ENCODE data around the gene IGFBP4. TPM values are rescaled to one million over a fixed set of nuclear protein-coding genes. Genes with fewer than 3 reads are reported as not detected.

IGFBP4 gene
- total RNA-seq, 4 donors from 2014 or later = 234 to 334 (median 274) TPM

DNA sequence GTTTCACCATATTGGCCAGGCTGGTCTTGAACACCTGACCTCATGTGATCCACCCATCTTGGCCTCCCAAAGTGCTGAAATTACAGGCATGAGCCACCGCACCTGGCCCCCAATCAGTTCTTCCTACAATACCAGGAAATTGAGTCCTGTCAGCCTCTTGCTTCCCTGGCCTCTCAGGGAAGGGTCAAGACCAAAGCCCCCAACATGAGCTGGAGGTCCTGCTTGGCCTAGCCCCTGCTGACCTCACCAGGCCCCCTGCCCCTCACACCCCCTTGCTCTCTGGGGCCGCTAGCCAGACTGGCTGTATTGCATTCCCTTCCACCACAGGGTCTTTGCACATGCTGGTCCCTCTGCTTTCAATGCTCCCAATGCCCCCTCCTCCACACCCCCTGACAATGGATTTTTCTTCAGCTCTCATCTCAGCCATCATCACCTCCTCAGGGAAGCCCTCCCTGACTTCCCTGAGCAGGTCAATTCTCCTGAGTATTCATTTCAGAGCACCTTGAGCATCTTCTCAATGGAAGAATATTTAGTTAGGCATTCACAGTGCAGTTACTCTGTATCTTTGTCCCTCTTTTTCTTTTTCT lies 24.1 kb downstream of the IGFBP4 start:
- intact Hi-C loops (cut with DNase I) = no loop called here
- WGBS, 2 donors = 89 to 97% methylated on average over 2 of the region's 2 CpGs

DNA sequence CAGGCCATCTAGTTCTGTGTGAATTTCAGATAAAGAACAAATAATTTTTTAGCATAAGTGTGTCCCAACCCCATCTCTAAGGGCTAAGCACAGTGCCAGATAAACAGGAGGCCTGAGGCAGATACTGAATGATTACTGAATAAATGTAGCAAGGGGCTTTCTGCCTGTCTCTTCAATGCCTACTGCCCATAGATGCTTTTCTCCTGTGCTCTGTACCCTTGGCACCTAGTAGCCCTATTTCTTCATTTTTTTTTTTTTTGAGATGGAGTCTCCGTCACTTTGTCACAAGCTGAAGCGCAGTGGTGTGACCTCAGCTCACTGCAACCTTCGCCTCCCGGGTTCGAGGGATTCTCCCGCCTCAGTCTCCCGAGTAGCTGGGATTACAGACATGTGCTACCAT lies 25.3 kb downstream of the IGFBP4 start:
- Histone ChIP-seq H3K27ac (no peak overlapping the region), H3K4me1 (peaks cover 4 to 8% of the 10 kb centered on the region in 2 donors), H3K36me3 (no peaks in the 10 kb centered on the region), H3K27me3 (no peaks in the 10 kb centered on the region), H3K9me3 (no peaks in the 10 kb centered on the region), H3K4me3 (replicated peaks in 1 of 3) (no peak overlapping the region)
- no peak for TF ChIP-seq POLR2A (IDR thresholded peaks at IDR 0.05)
- TF ChIP-seq, protein P1, sequence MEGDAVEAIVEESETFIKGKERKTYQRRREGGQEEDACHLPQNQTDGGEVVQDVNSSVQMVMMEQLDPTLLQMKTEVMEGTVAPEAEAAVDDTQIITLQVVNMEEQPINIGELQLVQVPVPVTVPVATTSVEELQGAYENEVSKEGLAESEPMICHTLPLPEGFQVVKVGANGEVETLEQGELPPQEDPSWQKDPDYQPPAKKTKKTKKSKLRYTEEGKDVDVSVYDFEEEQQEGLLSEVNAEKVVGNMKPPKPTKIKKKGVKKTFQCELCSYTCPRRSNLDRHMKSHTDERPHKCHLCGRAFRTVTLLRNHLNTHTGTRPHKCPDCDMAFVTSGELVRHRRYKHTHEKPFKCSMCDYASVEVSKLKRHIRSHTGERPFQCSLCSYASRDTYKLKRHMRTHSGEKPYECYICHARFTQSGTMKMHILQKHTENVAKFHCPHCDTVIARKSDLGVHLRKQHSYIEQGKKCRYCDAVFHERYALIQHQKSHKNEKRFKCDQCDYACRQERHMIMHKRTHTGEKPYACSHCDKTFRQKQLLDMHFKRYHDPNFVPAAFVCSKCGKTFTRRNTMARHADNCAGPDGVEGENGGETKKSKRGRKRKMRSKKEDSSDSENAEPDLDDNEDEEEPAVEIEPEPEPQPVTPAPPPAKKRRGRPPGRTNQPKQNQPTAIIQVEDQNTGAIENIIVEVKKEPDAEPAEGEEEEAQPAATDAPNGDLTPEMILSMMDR (IDR thresholded peaks at IDR 0.05) = no peak
- WGBS, 2 donors = 94 to 96% methylated on average over 7 of the region's 7 CpGs
- DNase-seq = no peak
- intact Hi-C loops (cut with DNase I) = no loop called here

More for the DNA sequence above, 24.1 kb downstream of the IGFBP4 start:
- Histone ChIP-seq H3K27me3 (no peaks in the 10 kb centered on the region), H3K36me3 (no peaks in the 10 kb centered on the region), H3K9me3 (no peaks in the 10 kb centered on the region), H3K27ac (no peak overlapping the region), H3K4me1 (peaks cover 3 to 10% of the 10 kb centered on the region in 2 donors), H3K4me3 (replicated peaks in 1 of 3) (no peak overlapping the region)
- DNase-seq = no peak
- TF ChIP-seq POLR2A (IDR thresholded peaks at IDR 0.05) = no peak
- TF ChIP-seq, protein P1 (IDR thresholded peaks at IDR 0.05) = no peak

DNA sequence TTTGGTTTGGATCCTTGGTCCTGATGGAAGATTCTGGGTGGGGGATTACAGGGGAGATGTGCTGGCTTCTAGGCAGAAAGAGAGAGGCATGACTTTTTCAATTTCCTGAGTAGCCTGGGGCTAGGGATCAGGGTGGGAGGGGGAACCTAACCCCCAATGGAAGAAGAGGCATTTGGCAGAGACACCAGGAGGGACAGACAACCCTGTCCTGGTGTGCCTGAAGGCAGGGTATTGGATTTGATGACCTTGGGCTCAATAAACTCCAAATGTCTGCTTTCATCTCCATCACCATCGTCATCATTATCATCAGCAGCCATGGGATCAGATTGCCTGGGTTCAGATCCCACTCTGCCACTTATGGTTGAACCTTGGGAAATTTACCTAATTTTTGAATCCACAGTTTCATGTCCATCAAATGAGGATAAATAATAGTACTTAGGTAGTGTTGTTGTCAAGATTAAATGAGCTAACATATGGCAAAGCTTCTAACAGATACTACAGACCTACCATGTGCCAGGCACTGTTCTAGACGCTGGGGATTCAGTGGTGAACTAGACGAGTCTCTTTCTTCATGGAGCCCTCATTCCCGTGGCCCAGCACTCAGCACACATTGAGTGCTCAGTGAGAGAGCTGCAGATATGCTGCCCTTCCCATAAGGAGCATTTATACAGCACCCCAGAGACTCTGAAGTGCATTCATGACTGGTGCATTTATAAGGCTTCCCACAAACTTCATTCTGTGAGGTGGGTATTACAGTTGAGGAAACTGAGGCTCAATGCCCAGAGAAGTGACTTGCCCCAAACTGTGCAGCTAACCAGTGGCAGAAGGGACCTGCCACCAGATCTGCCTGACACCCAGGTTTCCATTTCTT lies 26.8 kb downstream of the IGFBP4 start:
- Histone ChIP-seq H3K27ac (no peak overlapping the region), H3K27me3 (no peaks in the 10 kb centered on the region), H3K4me3 (replicated peaks in 1 of 3) (no peak overlapping the region), H3K4me1 (peaks cover 5 to 20% of the 10 kb centered on the region in 2 donors), H3K9me3 (no peaks in the 10 kb centered on the region), H3K36me3 (no peaks in the 10 kb centered on the region)
- 84 to 86% methylated on average over 4 of the region's 4 CpGs for WGBS, 2 donors
- intact Hi-C loops (cut with DNase I) = no loop called here
- DNase-seq = no peak
- TF ChIP-seq POLR2A (IDR thresholded peaks at IDR 0.05) = no peak
- TF ChIP-seq, protein P1 (IDR thresholded peaks at IDR 0.05) = no peak

DNA sequence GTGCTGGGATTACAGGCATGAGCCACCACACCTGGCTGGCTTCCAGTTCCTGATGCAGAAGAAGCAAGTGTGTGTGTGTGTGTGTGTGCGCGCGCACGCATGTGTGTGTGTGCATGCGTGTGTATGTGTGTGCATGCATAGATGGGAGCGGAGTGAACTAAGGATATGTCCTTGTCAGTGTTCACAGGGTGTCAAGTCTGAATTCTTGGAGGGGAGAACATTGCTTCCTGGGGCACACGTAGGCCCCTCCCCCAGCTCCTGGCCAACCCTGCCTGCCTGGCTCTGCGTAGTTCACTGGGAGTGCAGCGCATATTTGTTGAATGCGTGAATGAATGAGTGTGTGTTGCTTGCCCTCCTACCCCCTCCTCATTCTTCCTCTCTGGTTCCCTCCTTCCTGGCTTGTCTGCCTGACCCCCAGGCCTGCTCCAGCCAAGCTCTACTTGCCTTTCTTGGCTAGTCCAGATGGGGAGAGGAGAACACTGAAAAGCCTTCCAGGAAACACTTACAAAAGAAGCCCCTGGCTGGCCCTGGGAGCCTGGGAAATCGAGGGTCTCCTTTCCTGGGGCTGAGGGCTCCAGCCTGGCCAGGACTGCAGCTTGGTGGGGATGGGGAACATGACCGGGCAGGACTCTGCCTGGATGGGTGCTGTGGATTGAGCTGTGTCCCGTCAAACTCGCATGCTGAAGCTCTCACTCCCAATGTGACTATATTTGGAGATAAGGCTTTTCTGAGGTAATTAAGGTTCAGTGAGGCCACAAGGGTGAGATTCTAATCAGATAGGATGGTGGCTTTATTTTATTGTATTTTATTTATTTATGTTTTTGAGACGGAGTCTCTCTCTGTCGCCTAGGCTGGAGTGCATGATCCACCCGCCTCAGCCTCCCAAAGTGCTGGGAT lies 27.9 kb downstream of the IGFBP4 start:
- intact Hi-C loops (cut with DNase I) = no loop called here

More for the DNA sequence above, 27.9 kb downstream of the IGFBP4 start:
- Histone ChIP-seq H3K4me3 (replicated peaks in 1 of 3) (no peak overlapping the region), H3K36me3 (no peaks in the 10 kb centered on the region), H3K27ac (no peak overlapping the region), H3K9me3 (no peaks in the 10 kb centered on the region), H3K4me1 (peaks cover 11 to 28% of the 10 kb centered on the region in 2 donors), H3K27me3 (no peaks in the 10 kb centered on the region)
- 80 to 91% methylated on average over 17 of the region's 17 CpGs for WGBS, 2 donors
- no peak for DNase-seq
- TF ChIP-seq, protein P1 (IDR thresholded peaks at IDR 0.05) = no peak
- TF ChIP-seq POLR2A (IDR thresholded peaks at IDR 0.05) = no peak

Measured in thyroid gland (tissue), 4 donors.